GM18951 (cell line): ENCODE results near the gene SLC1A2.

Source experiments
- POLR2A ChIP-seq: IDR thresholded peaks from 4 replicates; pipeline ENCODE4 v1.6.1; 2011; ENCODE audit warnings: mild to moderate bottlenecking; ENCODE audit not compliant: insufficient read length, insufficient read depth; ENCODE audit errors: extremely low read depth
- in situ Hi-C: fragments of 300-500 bp; cut with MboI; formaldehyde crosslinking; loops from one replicate; pipeline ENCODE4 v1.12.0; 2022; ENCODE audit warnings: low sequenced_read_pairs, mixed read lengths, inconsistent platforms; ENCODE audit not compliant: unreplicated experiment

The SLC1A2 gene

DNA sequence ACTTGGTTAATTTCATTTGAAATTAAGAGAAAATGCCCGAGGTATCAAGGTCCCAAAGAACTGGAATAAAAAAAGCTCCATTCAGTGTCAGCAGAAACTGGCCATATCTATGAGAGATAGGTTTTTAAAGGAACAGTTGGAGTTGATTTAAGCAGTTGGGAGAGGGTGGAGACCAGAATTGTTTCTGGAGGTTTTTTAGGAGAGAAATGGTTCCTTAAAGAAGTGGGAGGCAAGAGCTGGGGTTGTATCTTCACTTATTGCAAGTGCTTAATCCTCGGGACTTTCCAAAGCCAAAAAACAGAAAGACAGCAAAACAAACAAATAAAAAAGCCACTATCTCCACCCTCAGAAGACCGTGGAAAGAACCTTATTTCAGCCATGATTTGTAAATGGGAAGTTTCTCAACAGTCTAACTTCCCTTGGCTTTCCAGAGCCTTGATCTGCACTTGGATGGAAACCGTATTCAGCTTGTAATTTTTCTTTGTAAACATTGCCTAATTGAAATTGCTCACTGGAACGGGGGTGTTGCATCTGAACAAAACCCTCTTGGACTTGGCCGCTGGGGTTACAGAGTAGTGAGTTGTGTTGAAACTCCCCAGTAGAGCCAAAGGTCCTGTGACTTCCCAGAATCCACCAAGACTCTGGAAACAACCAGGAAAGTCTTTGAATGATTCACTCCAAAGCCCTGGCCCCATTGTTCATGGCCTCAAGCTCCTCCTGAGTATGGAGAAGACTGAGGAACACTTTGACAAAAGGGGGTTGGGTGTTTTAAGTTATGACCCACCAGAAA, 115.6 kb downstream of the SLC1A2 start:
- no peak for TF ChIP-seq POLR2A
- in situ Hi-C loops: no loop called here

- no peak for TF ChIP-seq POLR2A
- in situ Hi-C loops: no loop called here
These were observed 117.0 kb downstream of the SLC1A2 start for GRCh38 chr11:35302398-35302797.

DNA sequence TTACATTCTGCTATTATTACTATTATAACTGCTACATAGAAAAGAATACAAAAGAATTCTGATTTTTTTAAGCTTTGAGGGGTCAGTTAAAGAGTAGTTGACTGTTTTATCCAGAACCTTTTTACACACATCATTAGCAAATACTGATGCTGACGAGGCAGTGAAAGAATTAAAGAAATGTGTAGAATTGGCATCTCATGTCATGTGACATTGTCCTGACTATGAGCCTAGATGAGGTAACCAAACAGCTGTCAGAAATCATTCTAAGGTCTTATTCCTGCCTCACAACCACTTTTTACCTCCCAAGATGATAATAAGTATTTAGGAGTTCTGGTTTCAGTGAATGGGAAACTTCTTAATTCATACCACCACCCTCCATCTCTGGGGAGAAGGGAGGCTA, 121.0 kb downstream of the SLC1A2 start:
- no peak for TF ChIP-seq POLR2A
- in situ Hi-C loops: no loop called here

- in situ Hi-C loops: no loop called here
- no peak for TF ChIP-seq POLR2A
These were observed 123.6 kb downstream of the SLC1A2 start for GRCh38 chr11:35295751-35296150.

DNA sequence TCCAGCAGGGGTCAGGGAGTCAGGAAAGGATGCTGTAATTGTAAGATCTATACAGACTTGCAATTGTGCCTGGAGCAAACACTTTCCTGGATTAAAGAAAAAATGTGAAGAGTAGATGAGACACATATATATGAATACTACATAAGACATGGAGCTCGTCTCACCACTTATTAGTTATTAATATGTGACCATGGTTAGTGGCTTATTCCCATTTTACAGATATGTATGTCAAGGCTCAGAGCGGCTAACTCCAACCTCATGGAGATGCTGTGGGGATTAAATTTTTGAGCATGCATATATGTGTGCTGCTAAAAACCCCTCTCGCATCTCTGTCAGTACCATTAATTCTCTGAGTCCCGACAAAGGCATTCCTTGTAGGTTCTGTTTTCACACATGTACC, 125.7 kb downstream of the SLC1A2 start:
- TF ChIP-seq POLR2A: no peak
- in situ Hi-C loops: no loop called here

DNA sequence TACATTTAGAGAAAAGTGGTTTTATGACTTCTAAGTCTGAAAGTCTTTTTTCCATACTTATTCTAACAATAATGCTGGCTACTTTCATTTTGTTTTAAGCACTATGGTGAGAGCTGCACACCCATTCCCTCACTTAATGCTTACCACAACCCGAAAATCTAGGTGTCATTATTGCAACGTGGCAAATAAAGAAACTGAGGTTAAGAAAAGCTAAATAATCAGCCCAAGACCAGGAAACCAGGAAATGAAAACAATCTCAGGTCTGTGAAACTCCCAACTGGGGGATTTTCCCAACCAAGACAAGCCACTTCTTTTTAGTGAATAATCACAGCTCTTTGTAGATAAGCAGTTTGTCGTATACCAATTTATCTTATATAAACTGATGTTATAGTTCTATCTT, 126.3 kb downstream of the SLC1A2 start:
- TF ChIP-seq POLR2A: no peak
- in situ Hi-C loops: no loop called here

DNA sequence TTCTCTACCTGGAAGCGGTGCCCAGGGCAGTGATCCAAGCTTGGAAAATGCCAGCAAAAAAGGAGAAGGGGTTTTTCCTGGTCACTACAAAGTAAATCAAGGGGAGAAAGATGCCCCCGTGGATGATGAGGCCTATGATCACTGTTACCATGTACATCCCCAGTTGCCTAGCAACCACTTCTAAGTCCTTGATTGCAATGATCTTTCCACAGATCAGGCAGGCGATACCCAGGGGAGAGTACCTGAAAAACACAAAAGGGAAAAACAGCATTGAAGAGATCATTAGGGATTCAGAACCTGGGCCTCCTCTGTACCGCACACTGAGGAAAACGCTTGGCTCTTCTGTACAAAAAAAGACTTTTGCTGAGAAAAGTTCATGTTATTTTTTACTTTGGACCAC, 127.1 kb downstream of the SLC1A2 start:
- no peak for TF ChIP-seq POLR2A
- in situ Hi-C loops: no loop called here

DNA sequence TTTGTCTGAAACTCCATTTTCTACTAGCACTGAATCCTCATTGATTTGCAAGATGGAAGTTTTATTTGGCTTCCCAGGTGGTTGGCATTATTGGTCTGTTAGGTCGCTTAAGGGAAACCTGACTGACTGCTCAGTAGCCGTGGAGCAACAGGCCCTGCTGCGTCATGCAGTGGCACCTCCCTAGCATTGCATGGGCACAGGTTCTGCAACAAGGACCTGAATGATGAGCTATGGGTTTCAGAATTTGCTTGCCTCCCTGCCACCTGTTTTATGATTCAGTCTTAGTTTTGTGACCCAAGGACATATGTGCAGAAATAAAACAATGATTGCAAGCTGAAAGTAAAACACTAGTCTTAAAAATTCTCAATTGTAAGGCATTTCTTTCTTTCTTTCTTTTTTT, 128.5 kb downstream of the SLC1A2 start:
- no peak for TF ChIP-seq POLR2A
- in situ Hi-C loops: no loop called here

DNA sequence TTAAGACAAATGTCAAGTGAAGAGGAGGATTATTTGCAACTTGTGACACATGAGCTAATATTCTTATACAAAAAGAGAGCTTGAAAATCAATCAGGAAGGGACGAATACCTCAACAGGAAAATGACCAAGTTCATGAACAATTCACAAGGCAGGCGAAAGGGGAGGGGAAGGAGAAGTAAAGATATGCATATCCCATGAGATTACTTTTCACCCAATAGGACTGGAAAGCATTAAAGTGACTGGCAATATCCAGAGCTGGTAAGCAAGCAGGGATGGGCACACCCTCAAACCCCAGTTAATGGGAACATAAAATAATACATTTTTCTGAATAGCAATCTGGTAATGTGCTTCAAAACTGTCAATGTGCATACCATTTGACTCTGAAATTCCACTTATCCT, 129.5 kb downstream of the SLC1A2 start:
- no peak for TF ChIP-seq POLR2A
- in situ Hi-C loops: no loop called here

DNA sequence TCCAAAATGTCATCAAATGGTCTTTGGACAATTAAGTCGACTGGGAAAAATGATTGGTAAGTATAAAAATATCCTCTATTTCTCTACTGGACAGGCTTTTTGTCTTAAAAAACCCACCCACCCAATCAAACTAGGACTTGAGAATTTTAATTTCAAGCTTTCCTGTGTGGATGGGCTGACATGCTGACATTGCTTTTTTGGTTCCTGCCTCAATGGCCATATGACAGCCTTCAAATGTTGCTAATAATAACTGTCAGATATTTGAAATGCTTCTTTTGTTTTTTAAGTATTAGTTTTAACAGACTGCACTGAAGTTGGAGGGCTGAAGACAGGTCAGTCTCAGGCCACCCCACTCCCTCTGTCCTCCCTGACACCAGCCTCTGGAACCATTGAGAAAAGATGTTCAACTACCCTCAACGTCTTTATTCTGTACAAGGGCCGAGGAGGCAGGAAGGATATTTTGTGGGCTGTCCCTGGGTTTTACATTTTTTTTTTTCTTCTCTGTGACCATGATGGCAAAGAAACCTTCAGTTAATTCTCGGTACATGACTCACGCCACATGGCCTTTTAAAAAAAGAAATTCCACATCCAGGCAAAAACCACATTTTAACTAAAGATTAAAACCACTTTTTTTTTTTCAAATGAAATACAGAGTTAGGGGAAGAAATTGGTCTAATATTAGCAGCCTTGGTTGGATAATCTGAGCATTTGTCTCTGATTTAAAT, 130.4 kb downstream of the SLC1A2 start:
- no peak for TF ChIP-seq POLR2A
- in situ Hi-C loops: no loop called here

- TF ChIP-seq POLR2A: no peak
- in situ Hi-C loops: no loop called here
These were observed 131.0 kb downstream of the SLC1A2 start for GRCh38 chr11:35288309-35288708.

- no peak for TF ChIP-seq POLR2A
- in situ Hi-C loops: no loop called here
These were observed 131.9 kb downstream of the SLC1A2 start for GRCh38 chr11:35287344-35287890.

- in situ Hi-C loops: no loop called here
- no peak for TF ChIP-seq POLR2A
These were observed 133.2 kb downstream of the SLC1A2 start for GRCh38 chr11:35286126-35286525.

DNA sequence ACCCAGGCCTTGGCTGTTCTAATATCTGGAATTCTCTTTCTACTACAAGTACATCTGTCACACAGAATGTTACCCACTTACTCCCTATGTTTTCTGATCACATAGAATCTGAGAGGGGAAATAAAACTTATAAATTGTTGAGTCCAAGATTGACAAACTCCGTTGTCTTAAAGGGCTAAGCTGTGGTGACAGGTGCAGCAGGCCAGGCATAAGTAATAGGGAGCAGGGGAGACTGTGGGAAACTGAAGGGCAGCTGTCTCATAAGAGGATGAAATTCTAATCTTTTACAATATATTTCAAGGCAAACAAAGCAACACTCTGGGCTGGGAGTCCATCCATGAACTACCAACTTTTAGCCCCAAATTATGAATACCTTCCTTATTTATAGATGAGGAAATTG, 133.9 kb downstream of the SLC1A2 start:
- no peak for TF ChIP-seq POLR2A
- in situ Hi-C loops: no loop called here
